Ishikawa (cell line): ENCODE results near the gene STAMBPL1.

Experiments
- CEBPB ChIP-seq: IDR thresholded peaks from 2 replicates; pipeline ENCODE4 v1.6.1; 2012
- CREB1 ChIP-seq: IDR thresholded peaks from 2 replicates; pipeline ENCODE4 v1.6.1; 2012; ENCODE audit warnings: low read depth
- EGR1 ChIP-seq: IDR thresholded peaks from 2 replicates; pipeline ENCODE4 v1.6.1; 2012
- EP300 ChIP-seq: IDR thresholded peaks from 2 replicates; pipeline ENCODE4 v1.6.1; 2012; ENCODE audit warnings: borderline replicate concordance
- FOXM1 ChIP-seq: IDR thresholded peaks from 2 replicates; pipeline ENCODE4 v1.6.1; 2012; ENCODE audit warnings: low read depth, borderline replicate concordance
- NFIC ChIP-seq: IDR thresholded peaks from 2 replicates; pipeline ENCODE4 v1.6.1; 2012
- RAD21 ChIP-seq: IDR thresholded peaks from 2 replicates; pipeline ENCODE4 v1.6.1; 2012; ENCODE audit warnings: low read depth
- REST ChIP-seq: IDR thresholded peaks from 2 replicates; pipeline ENCODE4 v1.6.1; 2012; ENCODE audit warnings: low read depth, mild to moderate bottlenecking
- TAF1 ChIP-seq: IDR thresholded peaks from 2 replicates; pipeline ENCODE4 v1.6.1; 2012; ENCODE audit warnings: low read depth, mild to moderate bottlenecking
- TCF12 ChIP-seq: IDR thresholded peaks from 2 replicates; pipeline ENCODE4 v1.6.1; 2012; ENCODE audit warnings: low read depth
- TEAD4 ChIP-seq: IDR thresholded peaks from 2 replicates; pipeline ENCODE4 v1.6.1; 2012
- YY1 ChIP-seq: IDR thresholded peaks from 2 replicates; pipeline ENCODE4 v1.6.1; 2012; ENCODE audit warnings: low read depth
- ZBTB7A ChIP-seq: IDR thresholded peaks from 2 replicates; pipeline ENCODE4 v1.6.1; 2012; ENCODE audit warnings: low read depth
- TF ChIP-seq, protein P1 (sequence below): IDR thresholded peaks from 2 replicates; pipeline ENCODE4 v1.6.1; 2012
- TF ChIP-seq, protein P2 (sequence below): IDR thresholded peaks from 2 replicates; pipeline ENCODE4 v1.6.1; 2012

The STAMBPL1 gene

GRCh38 chr10:88916986-88917385 is 36.9 kb downstream of the STAMBPL1 start:
- TF ChIP-seq TCF12 (no peak), EGR1 (no peak), EP300 (no peak), YY1 (no peak), CEBPB (no peak), NFIC (no peak), TAF1 (no peak), REST (no peak)
- TF ChIP-seq, protein P1, sequence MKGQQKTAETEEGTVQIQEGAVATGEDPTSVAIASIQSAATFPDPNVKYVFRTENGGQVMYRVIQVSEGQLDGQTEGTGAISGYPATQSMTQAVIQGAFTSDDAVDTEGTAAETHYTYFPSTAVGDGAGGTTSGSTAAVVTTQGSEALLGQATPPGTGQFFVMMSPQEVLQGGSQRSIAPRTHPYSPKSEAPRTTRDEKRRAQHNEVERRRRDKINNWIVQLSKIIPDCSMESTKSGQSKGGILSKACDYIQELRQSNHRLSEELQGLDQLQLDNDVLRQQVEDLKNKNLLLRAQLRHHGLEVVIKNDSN: no peak

DNA sequence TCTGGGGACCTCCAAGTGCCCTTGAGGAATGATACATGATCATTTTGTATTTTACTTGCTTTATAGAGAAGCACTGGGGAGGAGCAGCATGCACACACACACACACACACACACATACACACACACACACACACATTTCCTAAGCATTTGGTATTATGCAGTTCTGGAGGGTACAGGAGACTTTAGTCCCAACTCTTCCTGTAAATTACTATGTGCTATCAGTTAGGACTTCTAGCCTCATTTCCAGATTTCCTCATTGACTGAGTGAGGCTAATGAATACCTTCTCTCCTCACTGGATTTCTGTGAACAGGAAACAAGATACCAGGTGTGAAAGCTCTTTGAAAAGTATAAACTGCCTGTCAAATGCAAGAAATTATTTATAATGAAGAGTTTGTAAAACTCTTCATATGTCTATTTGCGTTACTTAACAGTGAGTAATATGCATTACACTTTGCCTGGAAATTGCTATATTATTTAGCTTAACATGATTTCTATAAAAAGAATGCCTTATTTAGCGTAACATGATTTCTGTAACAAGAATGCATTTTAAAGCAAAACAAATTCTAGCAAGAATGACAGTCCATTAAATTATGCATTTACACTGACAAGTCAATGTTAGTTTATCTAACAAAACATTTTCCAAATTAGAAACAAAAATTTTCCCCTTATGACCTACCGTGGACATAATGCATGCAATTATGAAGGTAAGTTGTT is 38.3 kb downstream of the STAMBPL1 start:
- TF ChIP-seq TEAD4 (no peak), CEBPB (no peak), RAD21 (no peak), TAF1 (no peak), CREB1 (no peak), YY1 (no peak), ZBTB7A (no peak), EGR1 (no peak), EP300 (no peak), REST (no peak), TCF12 (no peak), FOXM1 (no peak), NFIC (no peak)
- TF ChIP-seq, protein P2, sequence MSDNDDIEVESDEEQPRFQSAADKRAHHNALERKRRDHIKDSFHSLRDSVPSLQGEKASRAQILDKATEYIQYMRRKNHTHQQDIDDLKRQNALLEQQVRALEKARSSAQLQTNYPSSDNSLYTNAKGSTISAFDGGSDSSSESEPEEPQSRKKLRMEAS: no peak
- TF ChIP-seq, protein P1: no peak

- TF ChIP-seq, protein P1: no peak
- TF ChIP-seq ZBTB7A: no peak
- no peak for TF ChIP-seq CEBPB
- no peak for TF ChIP-seq REST
- TF ChIP-seq TEAD4: no peak
- no peak for TF ChIP-seq YY1
- no peak for TF ChIP-seq NFIC
- no peak for TF ChIP-seq RAD21
- TF ChIP-seq TCF12: no peak
- no peak for TF ChIP-seq TAF1
- TF ChIP-seq EP300: no peak
- no peak for TF ChIP-seq EGR1
- TF ChIP-seq, protein P2: no peak
- TF ChIP-seq CREB1: no peak
- TF ChIP-seq FOXM1: no peak
These were observed 39.0 kb downstream of the STAMBPL1 start for GRCh38 chr10:88919041-88919440.

- no peak for TF ChIP-seq TEAD4
- no peak for TF ChIP-seq TCF12
- no peak for TF ChIP-seq YY1
- TF ChIP-seq CEBPB: no peak
- no peak for TF ChIP-seq RAD21
- TF ChIP-seq, protein P1: no peak
- TF ChIP-seq REST: no peak
- no peak for TF ChIP-seq FOXM1
- no peak for TF ChIP-seq TAF1
- TF ChIP-seq, protein P2: no peak
- no peak for TF ChIP-seq EGR1
- no peak for TF ChIP-seq ZBTB7A
- no peak for TF ChIP-seq CREB1
- TF ChIP-seq NFIC: no peak
- TF ChIP-seq EP300: no peak
These were observed 40.2 kb downstream of the STAMBPL1 start for GRCh38 chr10:88920198-88920597.
